ENCODE measurements around the gene KCNJ10.
A peak's percentile ranks its signal among the peaks of the same experiment; 100 is the strongest.

KCNJ10 gene

DNA sequence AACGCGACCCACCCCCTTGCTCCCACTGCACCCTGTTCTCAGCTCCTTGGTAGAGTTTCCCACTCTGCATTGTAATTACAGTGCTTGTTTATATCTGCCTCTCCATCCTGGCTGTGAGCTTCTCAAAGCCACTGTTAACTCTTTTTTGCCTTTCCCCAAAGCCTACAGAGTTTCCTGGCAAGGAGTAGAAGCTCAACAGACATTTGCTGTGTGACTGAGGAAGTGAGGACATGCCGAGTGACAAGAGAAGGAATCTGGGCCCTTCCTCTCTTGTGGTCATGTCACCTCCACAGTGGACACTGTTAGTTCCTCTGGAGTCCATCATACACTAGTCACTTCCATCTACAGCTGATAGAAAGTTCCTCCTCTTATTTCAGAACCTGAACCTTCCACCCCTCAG is 34.5 kb upstream of the KCNJ10 start:
- TF ChIP-seq TEAD4 (IDR thresholded peaks at IDR 0.05): no peak
- TF ChIP-seq TCF12 (IDR thresholded peaks at IDR 0.05; ENCODE audit: low read depth): no peak; the same call in 1 of the 2 replicates
- TF ChIP-seq CREB1 (IDR thresholded peaks at IDR 0.05; ENCODE audit: low read depth): no peak
- TF ChIP-seq CEBPB (IDR thresholded peaks at IDR 0.05): no peak
- TF ChIP-seq TAF1 (IDR thresholded peaks at IDR 0.05; ENCODE audit: low read depth): no peak
- TF ChIP-seq, protein P1, sequence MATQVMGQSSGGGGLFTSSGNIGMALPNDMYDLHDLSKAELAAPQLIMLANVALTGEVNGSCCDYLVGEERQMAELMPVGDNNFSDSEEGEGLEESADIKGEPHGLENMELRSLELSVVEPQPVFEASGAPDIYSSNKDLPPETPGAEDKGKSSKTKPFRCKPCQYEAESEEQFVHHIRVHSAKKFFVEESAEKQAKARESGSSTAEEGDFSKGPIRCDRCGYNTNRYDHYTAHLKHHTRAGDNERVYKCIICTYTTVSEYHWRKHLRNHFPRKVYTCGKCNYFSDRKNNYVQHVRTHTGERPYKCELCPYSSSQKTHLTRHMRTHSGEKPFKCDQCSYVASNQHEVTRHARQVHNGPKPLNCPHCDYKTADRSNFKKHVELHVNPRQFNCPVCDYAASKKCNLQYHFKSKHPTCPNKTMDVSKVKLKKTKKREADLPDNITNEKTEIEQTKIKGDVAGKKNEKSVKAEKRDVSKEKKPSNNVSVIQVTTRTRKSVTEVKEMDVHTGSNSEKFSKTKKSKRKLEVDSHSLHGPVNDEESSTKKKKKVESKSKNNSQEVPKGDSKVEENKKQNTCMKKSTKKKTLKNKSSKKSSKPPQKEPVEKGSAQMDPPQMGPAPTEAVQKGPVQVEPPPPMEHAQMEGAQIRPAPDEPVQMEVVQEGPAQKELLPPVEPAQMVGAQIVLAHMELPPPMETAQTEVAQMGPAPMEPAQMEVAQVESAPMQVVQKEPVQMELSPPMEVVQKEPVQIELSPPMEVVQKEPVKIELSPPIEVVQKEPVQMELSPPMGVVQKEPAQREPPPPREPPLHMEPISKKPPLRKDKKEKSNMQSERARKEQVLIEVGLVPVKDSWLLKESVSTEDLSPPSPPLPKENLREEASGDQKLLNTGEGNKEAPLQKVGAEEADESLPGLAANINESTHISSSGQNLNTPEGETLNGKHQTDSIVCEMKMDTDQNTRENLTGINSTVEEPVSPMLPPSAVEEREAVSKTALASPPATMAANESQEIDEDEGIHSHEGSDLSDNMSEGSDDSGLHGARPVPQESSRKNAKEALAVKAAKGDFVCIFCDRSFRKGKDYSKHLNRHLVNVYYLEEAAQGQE (IDR thresholded peaks at IDR 0.05; ENCODE audit: low read depth): no peak
- no peak for TF ChIP-seq ZBTB7A (IDR thresholded peaks at IDR 0.05; ENCODE audit: low read depth)
- TF ChIP-seq EP300 (IDR thresholded peaks at IDR 0.05; ENCODE audit: borderline replicate concordance): no peak
- TF ChIP-seq, protein P2, sequence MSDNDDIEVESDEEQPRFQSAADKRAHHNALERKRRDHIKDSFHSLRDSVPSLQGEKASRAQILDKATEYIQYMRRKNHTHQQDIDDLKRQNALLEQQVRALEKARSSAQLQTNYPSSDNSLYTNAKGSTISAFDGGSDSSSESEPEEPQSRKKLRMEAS (IDR thresholded peaks at IDR 0.05): no peak
- TF ChIP-seq, protein P3, sequence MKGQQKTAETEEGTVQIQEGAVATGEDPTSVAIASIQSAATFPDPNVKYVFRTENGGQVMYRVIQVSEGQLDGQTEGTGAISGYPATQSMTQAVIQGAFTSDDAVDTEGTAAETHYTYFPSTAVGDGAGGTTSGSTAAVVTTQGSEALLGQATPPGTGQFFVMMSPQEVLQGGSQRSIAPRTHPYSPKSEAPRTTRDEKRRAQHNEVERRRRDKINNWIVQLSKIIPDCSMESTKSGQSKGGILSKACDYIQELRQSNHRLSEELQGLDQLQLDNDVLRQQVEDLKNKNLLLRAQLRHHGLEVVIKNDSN (IDR thresholded peaks at IDR 0.05): no peak
- TF ChIP-seq NFIC (IDR thresholded peaks at IDR 0.05): no peak
- TF ChIP-seq RAD21 (IDR thresholded peaks at IDR 0.05; ENCODE audit: low read depth): no peak
- no peak for TF ChIP-seq EGR1 (IDR thresholded peaks at IDR 0.05)
- no peak for TF ChIP-seq YY1 (IDR thresholded peaks at IDR 0.05; ENCODE audit: low read depth)
- no peak for TF ChIP-seq FOXM1 (IDR thresholded peaks at IDR 0.05; ENCODE audit: borderline replicate concordance, low read depth)

DNA sequence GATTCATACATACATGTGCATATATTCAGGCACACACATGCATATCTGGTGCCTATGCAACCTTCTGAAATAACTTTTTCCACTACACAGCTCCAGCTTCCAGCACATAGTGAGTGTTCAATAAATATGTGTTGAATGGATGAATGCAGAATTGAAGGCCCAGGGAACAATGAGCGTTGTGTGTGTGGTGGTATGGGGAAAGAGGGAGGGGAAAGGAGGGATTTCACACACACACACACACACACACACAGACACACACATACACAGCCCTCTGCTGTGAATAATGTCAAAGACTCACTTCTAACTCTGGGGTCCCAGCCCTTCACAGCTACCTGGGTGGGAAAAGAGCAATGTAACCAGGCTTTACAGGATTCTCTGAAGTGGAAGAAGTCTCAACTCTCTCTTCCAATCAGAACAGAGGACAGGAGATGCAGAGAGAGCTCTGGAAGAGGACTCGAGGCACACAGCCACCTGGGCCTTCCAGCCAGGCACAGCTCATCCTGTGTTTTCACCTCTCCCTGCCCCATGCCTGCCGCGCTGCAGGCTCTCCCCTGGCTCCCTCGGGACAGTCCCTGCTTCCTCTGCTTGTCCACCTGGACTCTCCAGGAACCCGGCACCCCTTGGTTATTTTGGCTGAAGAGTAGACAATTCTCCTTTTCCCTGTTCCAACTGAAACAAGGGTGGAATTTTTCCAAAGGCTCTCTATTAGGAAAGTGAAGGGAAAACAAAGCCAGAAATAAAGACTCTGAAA is 33.9 kb upstream of the KCNJ10 start:
- TF ChIP-seq TCF12 (IDR thresholded peaks at IDR 0.05; ENCODE audit: low read depth): 0 out of 2 replicates have a peak, but pooled peaks have one; percentile 43
- TF ChIP-seq, protein P1 (IDR thresholded peaks at IDR 0.05; ENCODE audit: low read depth): no peak

DNA sequence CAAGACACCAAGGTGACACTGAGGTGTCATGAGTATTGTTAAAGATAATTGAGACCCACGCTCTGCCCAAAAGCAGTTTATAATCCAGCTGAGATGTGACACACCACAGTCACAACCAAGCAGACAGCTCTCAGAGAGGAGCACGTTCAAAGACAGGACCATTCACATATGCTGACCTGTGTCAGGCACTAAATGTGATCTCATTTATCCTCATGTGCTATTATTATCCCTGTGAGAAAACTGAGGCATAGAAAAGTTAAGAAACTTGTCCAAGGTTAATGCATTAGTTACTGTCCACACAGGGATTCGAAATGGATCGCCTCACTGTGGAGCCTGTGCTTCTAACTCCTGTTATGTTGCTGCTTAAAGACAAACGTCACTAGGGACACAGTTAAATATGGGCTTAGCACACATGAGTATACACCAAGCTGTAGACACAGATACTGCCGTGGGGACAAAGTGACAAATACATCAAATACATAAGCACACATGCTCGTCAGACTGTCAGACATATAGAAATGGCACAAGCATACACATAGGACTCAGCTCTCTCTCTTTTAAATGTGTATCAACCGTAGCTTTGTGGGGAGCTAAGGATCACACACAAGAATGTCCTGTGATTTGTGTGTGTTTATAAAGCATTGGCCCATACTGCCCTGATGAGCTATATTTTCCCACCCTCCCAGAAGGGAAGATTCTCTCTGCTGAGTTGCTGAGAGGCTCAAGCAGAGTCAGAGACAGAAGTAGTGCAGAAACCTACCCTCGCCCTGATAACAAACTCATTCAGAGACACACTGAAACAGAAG is 32.0 kb upstream of the KCNJ10 start:
- TF ChIP-seq, protein P2 (IDR thresholded peaks at IDR 0.05): no peak
- TF ChIP-seq CREB1 (IDR thresholded peaks at IDR 0.05; ENCODE audit: low read depth): no peak
- TF ChIP-seq YY1 (IDR thresholded peaks at IDR 0.05; ENCODE audit: low read depth): no peak
- no peak for TF ChIP-seq ZBTB7A (IDR thresholded peaks at IDR 0.05; ENCODE audit: low read depth)
- TF ChIP-seq NFIC (IDR thresholded peaks at IDR 0.05): no peak
- no peak for TF ChIP-seq RAD21 (IDR thresholded peaks at IDR 0.05; ENCODE audit: low read depth)
- TF ChIP-seq TAF1 (IDR thresholded peaks at IDR 0.05; ENCODE audit: low read depth): no peak
- TF ChIP-seq, protein P3 (IDR thresholded peaks at IDR 0.05): no peak
- no peak for TF ChIP-seq TEAD4 (IDR thresholded peaks at IDR 0.05)
- TF ChIP-seq TCF12 (IDR thresholded peaks at IDR 0.05; ENCODE audit: low read depth): no peak
- TF ChIP-seq EP300 (IDR thresholded peaks at IDR 0.05; ENCODE audit: borderline replicate concordance): no peak
- TF ChIP-seq EGR1 (IDR thresholded peaks at IDR 0.05): no peak
- TF ChIP-seq CEBPB (IDR thresholded peaks at IDR 0.05): no peak
- TF ChIP-seq FOXM1 (IDR thresholded peaks at IDR 0.05; ENCODE audit: borderline replicate concordance, low read depth): no peak
- TF ChIP-seq, protein P1 (IDR thresholded peaks at IDR 0.05; ENCODE audit: low read depth): no peak
